Stimulated activated CD8-positive, alpha-beta memory T cell treated with anti-CD3 and anti-CD28 coated beads, Interleukin-12 subunit alpha, Interleukin-12 subunit beta, amount 100 ng/mL, for 24 hours (primary cell): Measurements from ENCODE around the gene LRRC58.

ENCODE experiments used
- DNase-seq: peaks from one replicate; pipeline ENCODE4 v3.0.0-alpha.2; 2020; ENCODE audit errors: extremely low read depth

The LRRC58 gene

DNA sequence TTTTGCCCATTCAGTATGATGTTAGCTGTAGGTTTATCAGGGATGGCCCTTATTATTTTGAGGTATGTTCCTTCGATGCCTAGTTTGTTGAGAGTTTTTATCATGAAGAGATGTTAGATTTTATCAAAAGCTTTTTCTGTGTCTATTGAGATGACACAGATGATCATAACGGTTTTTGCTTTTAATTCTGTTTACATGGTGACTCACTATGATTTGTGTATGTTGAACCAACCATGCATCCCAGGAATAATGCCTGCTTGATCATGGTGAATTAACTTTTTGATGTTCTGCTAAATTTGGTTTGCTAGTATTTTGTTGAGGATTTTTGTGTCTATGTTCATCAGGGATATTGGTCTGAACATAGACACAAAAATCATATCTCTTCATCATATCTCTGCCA, 72.4 kb downstream of the LRRC58 start:
- no peak for DNase-seq

DNA sequence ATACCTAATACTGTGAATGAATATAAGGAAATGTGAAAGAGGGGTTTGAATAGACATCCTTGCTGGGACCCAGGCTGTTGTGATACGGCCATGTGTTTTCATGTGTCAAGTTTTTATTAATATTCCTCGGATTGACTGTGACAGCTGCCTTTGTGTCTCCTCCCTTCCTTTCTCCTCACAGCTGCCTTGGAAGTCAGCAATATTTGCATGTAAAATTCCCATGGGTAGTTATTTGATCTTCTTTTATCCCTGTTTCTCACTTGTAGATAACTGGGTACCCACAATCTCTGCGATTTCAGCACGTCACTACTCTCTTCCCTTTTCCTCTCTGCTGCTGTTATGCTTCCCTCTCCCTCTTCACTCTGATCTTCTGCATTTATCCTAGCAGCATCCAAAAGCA, 73.5 kb downstream of the LRRC58 start:
- DNase-seq, result no peak

DNA sequence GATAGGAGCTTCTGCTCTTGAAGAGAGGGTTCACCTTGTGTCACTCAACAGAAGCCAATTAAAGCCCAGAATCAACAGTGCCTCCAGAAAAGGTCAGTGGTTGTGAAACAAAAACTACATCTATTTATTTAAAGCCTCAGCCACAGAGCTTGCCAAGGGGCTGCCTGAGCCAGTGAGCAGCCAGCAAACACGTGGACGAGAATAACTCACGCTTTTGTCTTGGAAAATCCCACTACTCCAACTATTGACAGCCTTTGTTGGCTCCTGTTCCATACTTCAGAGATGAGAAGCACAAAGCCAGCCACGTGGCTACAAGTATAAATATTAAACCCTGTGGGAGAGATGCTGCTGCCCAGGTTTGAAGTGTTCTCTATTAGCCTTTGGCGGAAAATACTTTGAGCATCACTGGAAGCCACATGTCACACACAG, 74.4 kb downstream of the LRRC58 start:
- DNase-seq, result no peak
